ENCODE data around the gene SIX6.

Gene SIX6

GRCh38 chr14:60506985-60507829 is 1.7 kb upstream of the SIX6 start:
- H3K9me2 ChIP-seq (replicated peaks; ENCODE audit: control insufficient read depth, low read length): no peaks in the 10 kb centered on the region
- peaks cover 7% of the 10 kb centered on the region for H3K27me3 ChIP-seq (ENCODE audit: control insufficient read depth, low read length)
- H3F3A ChIP-seq (ENCODE audit: control insufficient read depth, insufficient read depth): no peaks in the 10 kb centered on the region
- H4K20me1 ChIP-seq (ENCODE audit: control insufficient read depth, insufficient read depth, low read depth, low read length): no peaks in the 10 kb centered on the region
- no peaks in the 10 kb centered on the region for H3K4me1 ChIP-seq (ENCODE audit: control insufficient read depth, low read length)
- no peaks in the 10 kb centered on the region for H3K36me3 ChIP-seq (ENCODE audit: control insufficient read depth, low read length)
- no peak overlapping the region for H3K27ac ChIP-seq (ENCODE audit: low read depth, low read length)
- no peaks in the 10 kb centered on the region for H3K79me2 ChIP-seq (ENCODE audit: control insufficient read depth, low read length)
- no peak overlapping the region for H3K4me3 ChIP-seq (ENCODE audit: low read length)
- TF ChIP-seq CTCF (IDR thresholded peaks at IDR 0.05; ENCODE audit: low read depth, low read length, poor library complexity, severe bottlenecking): no peak
- no peak for TF ChIP-seq EZH2phosphoT487 (IDR thresholded peaks at IDR 0.05; ENCODE audit: borderline replicate concordance, low read length)
- no peak overlapping the region for H3K4me2 ChIP-seq (ENCODE audit: low read length)
- peaks cover 11% of the 10 kb centered on the region; the same call in 1 of the 2 replicates for H3K9me3 ChIP-seq (ENCODE audit: control insufficient read depth, insufficient read depth, low read length)

- Histone ChIP-seq H3K4me1 (ENCODE audit: control insufficient read depth, low read length) (no peaks in the 10 kb centered on the region), H3K79me2 (ENCODE audit: control insufficient read depth, low read length) (no peaks in the 10 kb centered on the region), H4K20me1 (ENCODE audit: control insufficient read depth, insufficient read depth, low read depth, low read length) (no peaks in the 10 kb centered on the region), H3K4me2 (ENCODE audit: low read length) (no peak overlapping the region), H3K9me3 (ENCODE audit: control insufficient read depth, insufficient read depth, low read length) (peaks cover 11% of the 10 kb centered on the region; the same call in 1 of the 2 replicates), H3K27ac (ENCODE audit: low read depth, low read length) (no peak overlapping the region), H3K27me3 (ENCODE audit: control insufficient read depth, low read length) (peaks cover 7% of the 10 kb centered on the region), H3K9me2 (replicated peaks; ENCODE audit: control insufficient read depth, low read length) (no peaks in the 10 kb centered on the region), H3F3A (ENCODE audit: control insufficient read depth, insufficient read depth) (no peaks in the 10 kb centered on the region), H3K36me3 (ENCODE audit: control insufficient read depth, low read length) (no peaks in the 10 kb centered on the region), H3K4me3 (ENCODE audit: low read length) (no peak overlapping the region)
- TF ChIP-seq EZH2phosphoT487 (IDR thresholded peaks at IDR 0.05; ENCODE audit: borderline replicate concordance, low read length): no peak
- TF ChIP-seq CTCF (IDR thresholded peaks at IDR 0.05; ENCODE audit: low read depth, low read length, poor library complexity, severe bottlenecking): no peak
These were observed 611 bp upstream of the SIX6 start for GRCh38 chr14:60508363-60508706.

- H3K9me3 ChIP-seq (ENCODE audit: control insufficient read depth, insufficient read depth, low read length): peaks cover 11% of the 10 kb centered on the region; the same call in 1 of the 2 replicates
- peaks cover 7% of the 10 kb centered on the region for H3K27me3 ChIP-seq (ENCODE audit: control insufficient read depth, low read length)
- H3K4me1 ChIP-seq (ENCODE audit: control insufficient read depth, low read length): no peaks in the 10 kb centered on the region
- H3K4me2 ChIP-seq (ENCODE audit: low read length): no peak overlapping the region
- no peaks in the 10 kb centered on the region for H4K20me1 ChIP-seq (ENCODE audit: control insufficient read depth, insufficient read depth, low read depth, low read length)
- no peak overlapping the region for H3K27ac ChIP-seq (ENCODE audit: low read depth, low read length)
- H3K4me3 ChIP-seq (ENCODE audit: low read length): no peak overlapping the region
- no peak for TF ChIP-seq CTCF (IDR thresholded peaks at IDR 0.05; ENCODE audit: low read depth, low read length, poor library complexity, severe bottlenecking)
- no peak for TF ChIP-seq EZH2phosphoT487 (IDR thresholded peaks at IDR 0.05; ENCODE audit: borderline replicate concordance, low read length)
- H3K36me3 ChIP-seq (ENCODE audit: control insufficient read depth, low read length): no peaks in the 10 kb centered on the region
- H3F3A ChIP-seq (ENCODE audit: control insufficient read depth, insufficient read depth): no peaks in the 10 kb centered on the region
- no peaks in the 10 kb centered on the region for H3K9me2 ChIP-seq (replicated peaks; ENCODE audit: control insufficient read depth, low read length)
- no peaks in the 10 kb centered on the region for H3K79me2 ChIP-seq (ENCODE audit: control insufficient read depth, low read length)
These were observed 700 bp downstream of the SIX6 start for GRCh38 chr14:60509438-60510253.
